ENCODE measurements around the gene MAGI2. TPM values are rescaled to one million over a fixed set of nuclear protein-coding genes. Genes with fewer than 3 reads are reported as not detected.
A peak's percentile ranks its signal among the peaks of the same experiment; 100 is the strongest.

Gene MAGI2
- total RNA-seq, 1 donor from 2014 or later: 0.40 TPM

- no peak for DNase-seq (ENCODE audit: low read depth in 2 of 2)
Measured at GRCh38 chr7:79381921-79382320, 71.5 kb downstream of the MAGI2 start.

- peak in 1 of 2 donors; percentile 9 for DNase-seq (ENCODE audit: low read depth in 2 of 2)
Measured at GRCh38 chr7:79377097-79377496, 76.4 kb downstream of the MAGI2 start.

- DNase-seq (ENCODE audit: low read depth in 2 of 2): peak in 1 of 2 donors; percentile 5
Measured at GRCh38 chr7:79376299-79377025, 77.0 kb downstream of the MAGI2 start.

GRCh38 chr7:79361214-79361613 lies 92.3 kb downstream of the MAGI2 start:
- no peak for DNase-seq (ENCODE audit: low read depth in 2 of 2)

DNA sequence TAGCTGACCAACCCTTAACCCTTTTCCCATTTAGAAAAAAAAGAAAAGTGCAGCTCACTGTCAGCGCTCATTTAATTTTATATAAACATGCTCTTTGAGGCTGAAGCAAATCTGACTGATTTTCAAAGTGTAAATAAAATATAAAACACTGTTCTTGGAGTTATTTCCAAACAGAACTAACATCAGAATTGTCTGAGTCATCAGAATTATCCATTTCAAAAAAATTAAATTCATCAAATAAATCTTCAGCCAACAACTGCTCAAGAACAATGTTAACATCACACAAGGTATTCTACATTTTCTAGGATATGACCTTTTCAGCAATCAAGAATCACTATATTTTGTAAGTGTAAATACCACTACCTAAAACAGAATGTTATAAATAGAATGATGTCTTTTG lies 93.6 kb downstream of the MAGI2 start:
- DNase-seq (ENCODE audit: low read depth in 2 of 2): no peak

DNA sequence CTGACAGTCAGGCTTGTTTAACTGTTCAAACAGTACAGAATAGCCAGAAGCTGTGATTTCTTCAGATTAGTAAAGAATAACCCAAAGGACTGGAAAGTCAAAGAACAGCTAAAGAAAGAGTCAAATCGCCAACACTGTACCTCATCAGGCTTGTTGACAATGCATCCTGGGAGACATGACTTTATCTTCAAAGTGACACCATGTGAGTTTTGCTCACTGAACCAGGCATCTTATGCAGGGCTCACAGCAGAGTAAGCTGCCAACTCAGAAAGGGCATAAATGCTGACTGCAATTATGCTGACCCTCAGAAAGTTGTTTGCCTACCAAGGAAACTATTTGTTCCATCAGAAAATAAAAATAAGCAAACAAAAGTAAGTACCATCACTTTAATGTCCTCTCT lies 96.4 kb downstream of the MAGI2 start:
- no peak for DNase-seq (ENCODE audit: low read depth in 2 of 2)

GRCh38 chr7:79353720-79354468 lies 99.6 kb downstream of the MAGI2 start:
- DNase-seq (ENCODE audit: low read depth in 2 of 2): no peak

DNA sequence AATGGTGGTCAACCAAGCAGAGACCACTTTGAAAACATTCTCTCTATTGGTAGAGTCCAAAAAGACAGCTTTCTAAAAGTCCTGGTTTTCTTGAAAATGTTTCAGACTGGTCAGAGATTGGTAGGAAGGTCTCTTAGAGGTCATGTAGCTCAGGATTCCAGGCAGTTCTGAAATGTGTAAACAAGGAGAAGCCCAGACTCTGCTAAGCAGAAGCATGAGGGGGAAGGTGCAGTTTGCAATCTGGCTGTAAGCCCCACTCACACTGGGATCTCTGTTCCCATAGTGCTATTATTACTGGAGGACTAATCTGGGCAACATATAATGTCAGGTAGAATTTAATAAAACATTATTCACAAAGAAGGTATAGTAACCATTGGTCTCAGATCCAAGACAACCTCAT lies 101.1 kb downstream of the MAGI2 start:
- DNase-seq (ENCODE audit: low read depth in 2 of 2): no peak

- DNase-seq (ENCODE audit: low read depth in 2 of 2): no peak
Measured at GRCh38 chr7:79347351-79347750, 106.1 kb downstream of the MAGI2 start.

DNA sequence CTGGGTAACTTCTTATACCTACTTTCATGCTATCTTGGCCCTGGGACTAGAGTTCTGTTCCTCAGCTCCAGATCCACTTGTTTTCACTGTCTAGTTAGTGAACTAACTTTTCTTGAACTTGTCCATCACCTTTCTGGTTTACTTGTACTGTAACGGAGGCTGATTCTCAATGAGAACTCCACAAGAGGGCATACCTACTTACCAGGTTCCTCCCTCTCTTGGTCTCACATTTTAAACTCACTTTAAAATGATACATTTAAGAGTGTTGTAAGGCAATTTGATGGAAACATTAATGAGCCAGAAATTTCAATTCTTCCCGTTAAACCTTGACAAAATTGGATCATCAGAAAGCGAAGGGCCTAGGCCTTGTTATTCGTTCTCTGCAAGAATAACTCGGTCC lies 111.6 kb downstream of the MAGI2 start:
- DNase-seq (ENCODE audit: low read depth in 2 of 2): peak in 1 of 2 donors; percentile 11

DNA sequence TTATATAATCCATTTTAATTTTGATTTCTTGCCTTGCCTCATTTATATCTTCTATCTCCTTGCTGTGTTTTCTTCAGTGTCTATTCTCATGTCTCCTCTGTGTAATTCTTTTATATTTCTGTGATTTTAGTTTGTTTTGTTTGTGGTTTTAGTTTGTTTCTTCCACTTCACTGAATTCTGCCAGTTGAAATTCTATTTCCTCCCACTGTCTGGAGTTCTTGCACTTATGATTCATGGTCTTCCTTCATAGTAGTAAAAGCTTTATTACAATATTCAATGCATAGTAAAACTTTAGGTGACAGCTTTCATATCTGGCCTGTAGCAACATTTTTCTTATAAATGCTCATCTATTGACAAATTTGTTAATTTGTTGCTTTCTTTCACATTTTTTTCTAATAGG lies 113.3 kb downstream of the MAGI2 start:
- DNase-seq (ENCODE audit: low read depth in 2 of 2): peak in 1 of 2 donors; percentile 11

DNA sequence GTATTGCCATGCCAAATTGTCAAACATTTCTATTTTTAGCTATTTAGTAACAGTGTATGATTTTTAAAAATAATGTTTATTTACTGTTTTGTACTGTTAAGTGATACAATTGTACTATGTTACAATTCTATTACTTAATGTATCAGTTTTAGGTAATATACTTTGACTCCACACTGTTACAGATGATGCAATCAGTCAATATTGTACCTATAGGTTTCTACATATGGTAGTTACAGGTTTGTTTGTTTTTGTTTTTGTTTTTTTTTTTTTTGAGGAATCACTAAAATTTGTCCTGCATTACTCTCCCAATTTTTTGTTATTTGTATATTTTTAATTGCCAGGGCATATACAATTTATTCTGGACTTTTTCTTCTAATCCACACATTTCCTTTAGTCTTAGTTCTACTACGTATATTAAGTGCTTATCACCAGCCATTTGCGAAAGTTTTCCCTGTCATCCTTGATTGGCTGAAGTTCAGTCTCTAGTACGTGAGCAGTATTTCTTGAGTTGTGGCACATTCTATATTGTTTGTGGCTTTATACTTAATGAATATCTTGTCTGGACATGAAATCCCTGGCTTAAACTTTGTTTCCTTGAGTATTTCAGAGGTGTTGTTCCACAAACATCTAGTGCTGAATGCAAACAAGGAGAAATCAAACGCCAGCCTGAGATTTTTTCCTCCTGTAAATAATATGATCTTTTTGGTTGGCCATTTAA lies 114.1 kb downstream of the MAGI2 start:
- no peak for DNase-seq (ENCODE audit: low read depth in 2 of 2)

DNA sequence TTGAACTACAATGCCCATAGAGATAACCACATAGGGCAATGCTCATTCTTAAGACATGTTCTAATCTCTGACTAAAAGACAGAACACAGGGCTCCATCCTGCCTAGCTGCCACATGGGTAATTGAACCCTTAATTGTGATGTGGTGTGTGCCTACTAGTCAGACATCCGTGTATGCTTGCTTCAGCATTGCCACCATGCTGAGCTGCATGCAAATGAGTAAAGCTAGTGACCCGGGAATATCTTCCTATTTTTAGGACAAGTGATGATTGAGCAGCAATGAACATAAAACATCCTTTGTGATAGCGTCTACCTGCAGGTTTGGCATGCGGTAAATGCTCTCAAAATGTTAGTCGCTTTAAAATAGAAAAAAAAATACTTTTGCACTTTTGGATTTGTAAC lies 115.8 kb downstream of the MAGI2 start:
- no peak for DNase-seq (ENCODE audit: low read depth in 2 of 2)

GRCh38 chr7:79334841-79335240 lies 118.6 kb downstream of the MAGI2 start:
- DNase-seq (ENCODE audit: low read depth in 2 of 2): no peak

DNA sequence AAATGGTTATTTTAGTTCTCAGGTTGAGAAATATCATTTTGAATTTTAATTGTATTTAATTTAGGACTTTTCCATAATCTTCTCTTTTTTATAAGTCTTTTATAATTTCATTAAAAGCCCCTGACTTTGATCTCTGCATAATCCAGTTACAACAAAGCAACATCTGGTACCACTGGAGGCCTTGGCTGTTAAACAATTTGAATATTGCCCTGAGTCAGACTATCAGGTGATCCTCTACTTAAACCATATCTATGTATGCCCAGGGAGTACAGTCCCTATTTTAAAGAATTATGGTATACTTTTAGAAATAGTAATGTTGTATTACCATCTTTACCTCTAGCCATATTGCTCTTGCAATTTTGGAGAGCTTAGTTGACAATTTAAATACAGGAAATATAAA lies 119.1 kb downstream of the MAGI2 start:
- no peak for DNase-seq (ENCODE audit: low read depth in 2 of 2)

GRCh38 chr7:79332091-79332490 lies 121.4 kb downstream of the MAGI2 start:
- no peak for DNase-seq (ENCODE audit: low read depth in 2 of 2)

- DNase-seq (ENCODE audit: low read depth in 2 of 2): no peak
Measured at GRCh38 chr7:79329464-79329863, 124.0 kb downstream of the MAGI2 start.

- DNase-seq (ENCODE audit: low read depth in 2 of 2): no peak
Measured at GRCh38 chr7:79320741-79321473, 132.6 kb downstream of the MAGI2 start.

GRCh38 chr7:79319369-79319768 lies 134.1 kb downstream of the MAGI2 start:
- DNase-seq (ENCODE audit: low read depth in 2 of 2): no peak

GRCh38 chr7:79317728-79318127 lies 135.7 kb downstream of the MAGI2 start:
- DNase-seq (ENCODE audit: low read depth in 2 of 2): peak in 1 of 2 donors; percentile 91

- DNase-seq (ENCODE audit: low read depth in 2 of 2): no peak
Measured at GRCh38 chr7:79312022-79312421, 141.4 kb downstream of the MAGI2 start.

DNA sequence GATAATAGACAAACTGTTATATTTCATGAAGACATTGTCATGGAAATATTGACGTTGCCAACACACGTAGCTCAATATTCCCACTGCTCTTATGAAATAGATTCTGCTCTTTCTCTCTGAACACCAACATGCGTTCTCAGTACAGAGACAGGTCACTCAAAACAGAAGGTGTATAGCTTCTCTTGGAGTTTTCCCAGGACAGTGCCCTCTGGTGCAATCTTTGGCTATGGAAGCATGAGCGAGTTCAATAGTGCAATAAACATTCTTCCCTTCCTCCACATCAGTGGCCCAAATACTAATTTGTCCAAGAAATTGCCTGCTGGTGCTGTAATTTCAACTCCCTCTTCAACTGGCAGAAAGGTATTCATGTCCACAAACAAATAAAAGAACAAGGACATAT lies 145.3 kb downstream of the MAGI2 start:
- peak in 1 of 2 donors; percentile 42 for DNase-seq (ENCODE audit: low read depth in 2 of 2)

Data from lung microvascular endothelial cell (primary cell).